GM19193 (cell line): ENCODE data around the gene CDC37L1.

ENCODE experiments used
- POLR2A ChIP-seq: IDR thresholded peaks from 4 replicates; pipeline ENCODE4 v1.6.1; 2011; ENCODE audit not compliant: insufficient read depth, insufficient read length; ENCODE audit errors: extremely low read depth

CDC37L1 gene

DNA sequence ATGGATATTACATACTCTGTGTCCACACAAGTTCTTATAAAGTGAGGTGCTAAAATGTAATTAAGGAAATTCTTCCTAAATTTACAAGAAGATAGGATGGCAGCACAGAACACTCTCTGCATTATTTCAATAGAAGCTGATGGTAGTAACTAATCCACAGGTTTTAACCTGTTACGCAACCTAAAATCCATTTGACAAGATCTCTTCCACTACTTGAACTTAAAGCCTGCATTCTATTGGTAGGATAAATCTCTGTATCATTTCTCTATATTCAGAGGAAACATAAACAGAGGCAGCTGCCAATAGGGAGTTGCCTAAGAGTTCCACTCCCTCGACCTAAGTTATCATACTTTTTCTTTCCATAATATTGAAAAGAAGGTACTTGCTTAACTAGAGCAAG, 21.6 kb downstream of the CDC37L1 start:
- TF ChIP-seq POLR2A, result no peak

DNA sequence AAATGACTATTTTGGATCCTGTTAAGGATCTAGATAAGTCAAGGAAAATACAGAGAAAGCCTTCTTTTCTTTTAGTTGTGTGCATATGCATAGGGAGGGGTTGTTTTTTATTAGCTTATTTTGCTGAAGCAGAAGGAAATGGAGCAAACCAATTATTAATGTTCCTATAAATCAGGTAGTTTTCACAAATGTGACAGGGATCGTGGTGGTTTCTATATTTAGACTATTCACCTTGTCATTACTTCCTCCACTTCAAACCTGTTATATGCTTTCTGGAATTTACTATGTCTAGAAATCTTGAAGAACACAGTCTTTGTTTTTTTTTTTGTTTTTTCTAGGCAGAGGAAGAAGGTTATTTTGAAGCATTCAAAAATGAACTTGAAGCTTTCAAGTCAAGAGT, 22.2 kb downstream of the CDC37L1 start:
- no peak for TF ChIP-seq POLR2A

DNA sequence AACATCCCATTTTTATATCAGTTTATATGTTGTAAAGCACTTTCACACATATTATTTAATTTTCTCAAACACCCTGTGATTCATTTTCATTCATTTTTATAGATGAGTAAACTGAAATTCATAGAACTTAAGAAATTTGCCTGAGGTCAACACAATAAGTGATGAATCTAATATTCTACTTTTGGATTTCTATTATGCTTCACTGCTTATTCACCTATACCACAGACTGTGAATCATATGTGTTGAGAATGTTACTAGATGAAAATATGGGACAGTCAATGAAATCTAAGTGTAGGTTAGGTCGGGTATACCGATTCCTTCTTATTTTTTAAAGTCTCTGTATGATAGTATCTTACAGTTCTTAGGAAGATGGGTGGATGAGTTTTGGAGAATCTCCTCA, 24.8 kb downstream of the CDC37L1 start:
- TF ChIP-seq POLR2A, result no peak

DNA sequence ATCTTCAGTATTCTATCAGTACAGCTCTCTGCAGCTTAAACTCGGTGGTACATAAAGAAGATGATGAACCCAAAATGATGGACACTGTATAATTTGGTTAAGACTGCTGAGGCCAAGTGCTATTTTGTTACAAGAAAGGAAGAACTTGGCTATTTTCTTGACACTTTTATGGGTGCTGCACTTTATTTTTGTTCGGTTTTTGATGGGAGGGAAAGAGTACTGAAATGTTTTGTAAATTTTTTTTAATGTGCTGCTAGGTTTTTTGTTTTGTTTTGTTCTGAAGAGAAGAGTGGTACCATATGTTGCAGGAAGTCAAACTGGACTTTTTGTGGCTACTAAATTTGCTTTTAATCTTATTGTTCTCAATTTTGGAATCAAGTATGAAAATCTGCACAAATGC, 26.7 kb downstream of the CDC37L1 start:
- no peak for TF ChIP-seq POLR2A

DNA sequence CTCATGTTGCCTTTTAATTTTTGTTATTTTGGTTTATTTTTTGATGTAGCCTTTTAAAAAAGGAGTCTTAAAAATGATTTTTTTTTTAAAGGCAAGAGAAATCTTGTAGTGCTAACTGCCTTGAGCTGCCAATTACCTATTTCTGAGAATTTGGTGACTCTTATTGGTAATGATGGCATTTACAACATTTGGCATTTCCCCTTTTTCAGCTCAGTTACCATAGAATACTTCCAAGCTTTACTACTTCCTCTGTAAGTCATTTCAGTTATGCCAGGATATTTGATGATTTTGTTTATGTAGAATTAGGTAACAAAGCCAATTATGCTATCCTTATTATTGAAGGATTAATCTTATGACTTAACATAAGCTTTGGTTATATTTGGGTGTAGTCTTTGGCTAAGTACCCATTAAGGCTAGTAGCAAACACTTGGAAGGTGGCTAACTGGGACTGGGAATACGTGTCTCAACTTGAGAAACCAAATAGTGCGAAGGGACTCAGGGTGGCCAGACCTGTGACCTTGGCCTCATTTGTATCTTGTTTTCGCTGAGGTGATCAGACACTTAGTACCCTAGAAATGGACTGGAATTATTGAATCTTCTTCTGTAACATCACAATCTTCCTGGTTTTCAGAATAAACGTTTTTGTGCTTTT, 27.7 kb downstream of the CDC37L1 start:
- no peak for TF ChIP-seq POLR2A

DNA sequence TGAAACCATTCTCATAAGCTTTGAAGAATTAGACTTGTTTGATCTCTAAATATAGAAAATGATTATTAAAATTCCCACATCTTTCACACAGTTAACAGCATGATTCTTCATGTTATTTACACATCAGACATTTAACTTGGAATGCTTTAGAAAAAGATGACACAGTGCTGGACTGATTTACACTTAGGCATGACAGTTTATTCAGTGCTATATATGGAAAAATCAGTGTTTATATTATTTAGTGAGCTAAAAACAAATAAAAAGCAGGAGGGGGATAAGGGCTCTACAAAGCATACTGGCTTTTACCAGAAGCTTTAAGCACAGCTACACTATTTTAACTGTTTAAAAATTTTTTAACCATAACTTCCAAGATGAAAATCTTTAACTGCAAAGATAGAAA, 30.0 kb downstream of the CDC37L1 start:
- no peak for TF ChIP-seq POLR2A

DNA sequence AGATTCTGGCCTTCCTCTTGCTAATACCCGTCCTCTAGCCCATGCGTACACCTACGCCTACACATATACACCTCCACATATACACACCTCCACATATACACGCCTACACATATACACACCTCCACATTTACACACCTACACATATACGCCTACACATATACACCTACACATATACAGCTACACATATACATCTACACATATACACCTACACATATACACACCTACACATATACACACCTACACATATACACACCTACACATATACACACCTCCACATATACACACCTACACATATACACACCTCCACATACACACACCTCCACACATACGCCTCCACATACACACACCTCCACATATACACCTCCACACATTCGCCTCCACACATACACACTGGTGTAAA, 34.5 kb downstream of the CDC37L1 start:
- no peak for TF ChIP-seq POLR2A

DNA sequence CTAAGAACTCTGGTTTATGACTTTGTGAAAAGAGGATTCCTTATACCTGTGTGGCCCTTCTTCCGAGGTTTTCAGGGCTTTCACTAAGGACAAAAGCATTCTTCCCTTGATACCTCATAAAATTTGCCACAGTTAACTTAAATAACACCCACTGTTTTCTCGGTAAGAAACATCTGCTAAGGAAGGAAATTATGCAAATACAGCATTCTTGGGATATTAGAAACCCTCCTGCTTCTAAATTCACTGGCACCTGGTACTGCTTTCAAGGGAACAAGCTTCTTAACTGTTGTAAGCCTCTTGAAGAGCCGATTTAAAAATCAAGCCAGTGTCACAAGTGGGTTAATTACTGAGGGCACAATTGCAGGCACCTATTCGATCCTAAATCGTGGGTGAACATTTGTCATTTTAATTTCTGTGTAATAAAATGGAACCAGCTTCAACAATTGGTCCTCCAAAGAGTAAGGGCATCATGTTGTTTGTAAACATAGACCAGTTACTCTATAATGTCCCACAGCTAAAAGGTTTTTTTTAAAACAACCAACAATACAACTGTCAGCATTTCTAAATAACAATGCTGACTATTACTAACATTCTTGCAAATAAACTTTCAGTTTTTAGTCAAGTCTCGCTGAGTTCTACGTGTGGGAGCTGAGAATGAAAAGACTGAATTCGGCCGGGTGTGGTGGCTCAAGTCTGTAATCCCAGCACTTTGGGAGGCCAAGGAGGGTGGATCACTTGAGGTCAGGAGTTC, 35.1 kb downstream of the CDC37L1 start:
- no peak for TF ChIP-seq POLR2A

DNA sequence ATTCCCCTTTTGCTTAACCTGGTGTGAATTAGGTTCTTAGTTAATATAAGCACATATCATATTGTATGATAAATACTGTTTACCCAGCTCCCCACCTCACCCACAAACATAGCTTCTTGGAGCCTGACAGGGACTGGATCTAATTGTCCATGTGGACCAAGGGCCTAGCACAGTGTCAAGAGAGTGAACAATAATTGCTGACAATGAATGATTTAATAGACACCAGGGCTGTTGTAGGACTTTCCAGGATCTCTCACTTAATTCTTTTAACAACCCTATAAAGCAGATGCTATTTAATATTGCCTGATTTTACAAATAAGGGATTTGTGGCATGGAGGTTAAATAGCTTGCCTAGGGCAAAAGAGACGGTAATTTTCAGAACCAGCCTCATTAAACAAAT, 36.8 kb downstream of the CDC37L1 start:
- no peak for TF ChIP-seq POLR2A

DNA sequence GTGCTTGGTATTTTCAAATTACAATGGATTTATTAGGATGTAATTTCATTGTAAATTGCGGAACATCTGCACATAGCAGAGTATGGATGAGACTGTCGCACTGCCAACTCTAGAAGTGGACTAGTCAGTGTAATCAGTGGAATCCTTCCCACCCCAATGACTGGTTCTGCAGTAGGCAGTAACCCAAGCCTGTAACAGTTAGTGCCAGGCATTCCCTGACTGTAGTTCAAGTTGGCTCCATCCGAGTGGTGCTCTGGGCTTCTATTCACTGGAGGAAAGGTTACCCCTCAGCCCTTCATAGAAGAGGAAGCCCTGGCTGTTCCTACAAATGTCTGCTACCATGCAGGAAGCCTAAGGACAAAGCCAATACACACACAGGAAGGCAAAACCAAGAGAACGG, 38.4 kb downstream of the CDC37L1 start:
- no peak for TF ChIP-seq POLR2A

DNA sequence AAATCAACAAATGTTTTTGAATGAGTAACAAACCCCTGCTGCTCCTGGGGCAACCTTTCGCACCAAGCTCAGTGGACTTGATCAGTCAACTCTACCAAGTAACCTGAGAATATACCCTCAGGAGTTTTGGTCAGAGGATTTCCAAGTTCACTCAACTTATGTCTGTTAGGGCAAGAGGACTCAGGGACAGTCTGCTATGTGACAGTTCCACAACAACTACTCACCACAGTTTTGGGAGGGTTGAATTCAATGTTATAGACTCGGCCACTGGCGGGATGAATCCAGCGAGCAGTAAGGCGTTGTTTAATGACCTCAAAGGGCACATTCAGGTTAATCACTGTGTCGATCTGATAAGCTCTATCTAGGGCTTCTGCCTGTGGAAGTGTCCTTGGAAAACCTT, 39.5 kb downstream of the CDC37L1 start:
- no peak for TF ChIP-seq POLR2A

DNA sequence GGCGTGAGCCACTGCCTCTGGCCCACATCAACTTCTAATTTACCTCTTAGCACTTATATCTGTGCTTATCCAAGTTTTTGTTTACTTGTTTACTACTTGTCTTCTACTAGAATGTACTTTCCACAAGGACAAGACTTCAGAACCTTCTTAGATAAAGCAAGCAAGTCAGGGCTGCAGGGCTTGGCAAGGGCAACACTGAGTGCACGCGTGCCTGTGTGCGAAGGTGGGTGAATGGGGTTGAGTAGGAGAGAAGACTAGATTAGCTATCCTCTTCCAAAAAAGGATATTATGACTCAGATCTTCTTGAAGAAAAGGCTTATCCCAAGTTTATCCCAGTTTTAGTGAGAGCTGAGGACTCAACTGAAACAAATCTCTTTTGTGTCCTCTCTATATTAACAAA, 42.4 kb downstream of the CDC37L1 start:
- no peak for TF ChIP-seq POLR2A

DNA sequence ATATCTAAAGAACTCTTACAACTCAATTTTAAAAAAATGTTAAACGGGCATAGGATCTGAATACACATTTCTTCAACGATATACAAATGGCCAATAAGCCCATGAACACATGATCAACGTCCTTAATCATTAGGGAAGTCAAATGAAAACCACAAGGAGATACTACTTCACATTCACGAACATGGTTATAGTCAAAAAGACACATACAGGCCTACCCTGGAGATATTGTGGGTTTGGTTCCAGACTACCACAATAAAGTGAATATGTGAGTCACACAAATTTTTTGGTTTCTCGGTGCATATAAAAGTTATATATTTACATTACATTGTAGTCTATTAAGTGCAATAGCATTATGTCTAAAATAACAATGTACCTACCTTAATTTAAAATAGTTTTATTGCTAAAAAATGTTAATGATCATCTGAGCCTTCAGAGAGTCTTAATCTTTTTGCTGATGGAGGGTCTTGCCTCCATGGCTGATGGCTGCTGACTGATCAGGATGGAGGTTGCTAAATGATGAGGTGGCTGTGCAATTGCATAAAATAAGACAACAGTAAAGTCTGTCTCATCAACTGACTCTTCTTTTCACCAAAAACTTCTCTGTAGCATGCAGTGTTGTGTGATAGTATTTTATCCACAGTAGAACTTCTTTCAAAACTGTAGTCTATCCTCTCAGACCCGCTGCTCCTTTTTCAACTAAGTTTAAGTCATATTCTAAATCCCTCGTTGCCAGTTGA, 46.5 kb downstream of the CDC37L1 start:
- TF ChIP-seq POLR2A, result no peak

DNA sequence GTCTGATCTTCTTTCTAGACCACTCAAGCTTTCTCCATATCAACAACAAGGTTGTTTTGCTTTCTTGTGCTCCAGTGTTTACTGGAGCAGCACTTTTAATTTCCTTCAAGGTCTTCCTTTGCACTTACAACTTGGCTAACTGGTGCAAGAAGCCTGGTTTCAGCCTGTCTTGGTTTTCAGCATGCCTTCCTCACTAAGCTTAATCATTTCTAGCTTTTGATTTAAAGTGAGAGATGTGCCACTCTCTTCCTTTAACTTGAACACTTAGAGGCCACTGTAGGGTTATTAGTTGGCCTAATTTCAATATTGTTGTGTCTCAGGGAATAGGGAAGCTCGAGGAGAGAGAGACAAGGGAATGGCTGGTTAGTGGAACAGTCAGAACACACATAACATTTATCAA, 48.2 kb downstream of the CDC37L1 start:
- TF ChIP-seq POLR2A, result no peak

DNA sequence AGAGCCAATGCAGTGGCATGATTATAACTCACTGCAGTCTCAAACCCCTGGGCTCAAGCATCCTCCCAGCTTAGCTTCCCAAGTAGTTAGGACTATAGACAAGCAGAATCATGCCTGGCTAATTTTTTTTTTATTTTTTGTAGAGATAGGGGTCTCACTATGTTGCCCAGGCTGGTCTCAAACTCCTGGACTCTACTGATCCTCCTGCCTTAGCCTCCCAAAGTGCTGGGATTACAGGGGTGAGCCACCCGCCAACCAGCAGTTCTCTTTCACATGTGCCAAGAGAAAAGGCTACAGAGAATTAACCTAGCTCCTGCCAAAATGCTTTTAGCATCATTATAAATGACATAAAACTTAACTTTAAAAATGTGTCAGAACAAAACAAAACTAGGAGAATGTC, 53.5 kb downstream of the CDC37L1 start:
- no peak for TF ChIP-seq POLR2A

DNA sequence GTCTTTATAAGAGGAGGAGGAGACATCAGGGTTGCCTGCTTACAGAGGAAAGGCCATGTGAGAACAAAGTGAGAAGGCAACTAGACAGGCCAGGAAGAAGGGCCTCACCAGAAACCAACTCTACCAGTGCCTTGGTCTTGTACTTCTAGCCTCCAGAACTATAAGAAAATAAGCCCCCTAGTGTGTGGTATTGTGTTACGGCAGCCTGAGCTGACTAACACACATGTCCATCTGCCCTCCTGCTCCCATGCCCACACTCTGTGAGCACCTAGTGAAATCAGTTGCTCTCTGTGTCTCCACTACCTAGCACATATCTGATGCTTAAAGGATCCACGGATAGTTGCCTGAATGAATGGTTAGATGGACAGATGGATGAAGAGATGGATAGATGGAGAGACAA, 54.8 kb downstream of the CDC37L1 start:
- no peak for TF ChIP-seq POLR2A
